ENCODE measurements around the gene HIRA.

The HIRA gene

DNA sequence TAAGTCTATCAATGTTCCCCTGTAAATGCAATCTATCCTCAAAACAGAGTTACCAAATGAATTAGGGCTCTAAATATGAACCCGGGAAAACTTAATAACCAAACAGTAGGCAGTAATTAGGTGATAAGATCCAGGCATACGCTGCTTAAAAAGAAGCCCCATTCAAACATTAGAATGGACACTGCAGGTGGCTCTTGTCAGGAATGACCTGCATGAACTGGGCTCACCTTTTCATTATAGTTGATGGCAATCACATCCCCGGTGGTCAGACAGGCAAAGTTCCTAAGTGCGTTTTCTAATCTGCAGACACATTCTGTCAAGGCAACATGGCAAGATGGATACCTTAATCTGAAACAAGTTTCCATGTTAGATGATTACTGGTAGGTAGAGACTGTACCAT lies 33.4 kb upstream of the HIRA start:
- no peak overlapping the region for H3K27ac ChIP-seq (ENCODE audit: low read depth, low read length)
- TF ChIP-seq, protein P1, sequence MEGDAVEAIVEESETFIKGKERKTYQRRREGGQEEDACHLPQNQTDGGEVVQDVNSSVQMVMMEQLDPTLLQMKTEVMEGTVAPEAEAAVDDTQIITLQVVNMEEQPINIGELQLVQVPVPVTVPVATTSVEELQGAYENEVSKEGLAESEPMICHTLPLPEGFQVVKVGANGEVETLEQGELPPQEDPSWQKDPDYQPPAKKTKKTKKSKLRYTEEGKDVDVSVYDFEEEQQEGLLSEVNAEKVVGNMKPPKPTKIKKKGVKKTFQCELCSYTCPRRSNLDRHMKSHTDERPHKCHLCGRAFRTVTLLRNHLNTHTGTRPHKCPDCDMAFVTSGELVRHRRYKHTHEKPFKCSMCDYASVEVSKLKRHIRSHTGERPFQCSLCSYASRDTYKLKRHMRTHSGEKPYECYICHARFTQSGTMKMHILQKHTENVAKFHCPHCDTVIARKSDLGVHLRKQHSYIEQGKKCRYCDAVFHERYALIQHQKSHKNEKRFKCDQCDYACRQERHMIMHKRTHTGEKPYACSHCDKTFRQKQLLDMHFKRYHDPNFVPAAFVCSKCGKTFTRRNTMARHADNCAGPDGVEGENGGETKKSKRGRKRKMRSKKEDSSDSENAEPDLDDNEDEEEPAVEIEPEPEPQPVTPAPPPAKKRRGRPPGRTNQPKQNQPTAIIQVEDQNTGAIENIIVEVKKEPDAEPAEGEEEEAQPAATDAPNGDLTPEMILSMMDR (IDR thresholded peaks at IDR 0.05; ENCODE audit: low read depth, low read length, poor library complexity, severe bottlenecking) = no peak
- TF ChIP-seq EZH2phosphoT487 (IDR thresholded peaks at IDR 0.05; ENCODE audit: borderline replicate concordance, low read length) = no peak
- no peaks in the 10 kb centered on the region for H4K20me1 ChIP-seq (ENCODE audit: control insufficient read depth, insufficient read depth, low read depth, low read length)
- no peak overlapping the region for H3K4me3 ChIP-seq (ENCODE audit: low read length)
- no peaks in the 10 kb centered on the region for H3K27me3 ChIP-seq (ENCODE audit: control insufficient read depth, low read length)
- no peak overlapping the region for H3K4me2 ChIP-seq (ENCODE audit: low read length)
- H3K79me2 ChIP-seq (ENCODE audit: control insufficient read depth, low read length) = no peaks in the 10 kb centered on the region
- no peaks in the 10 kb centered on the region for H3K4me1 ChIP-seq (ENCODE audit: control insufficient read depth, low read length)
- peaks cover 85% of the 10 kb centered on the region for H3K36me3 ChIP-seq (ENCODE audit: control insufficient read depth, low read length)
- H3K9me3 ChIP-seq (ENCODE audit: control insufficient read depth, insufficient read depth, low read length) = no peaks in the 10 kb centered on the region
- H3K9me2 ChIP-seq (replicated peaks; ENCODE audit: control insufficient read depth, low read length) = no peaks in the 10 kb centered on the region
- no peaks in the 10 kb centered on the region for H3F3A ChIP-seq (ENCODE audit: control insufficient read depth, insufficient read depth)

DNA sequence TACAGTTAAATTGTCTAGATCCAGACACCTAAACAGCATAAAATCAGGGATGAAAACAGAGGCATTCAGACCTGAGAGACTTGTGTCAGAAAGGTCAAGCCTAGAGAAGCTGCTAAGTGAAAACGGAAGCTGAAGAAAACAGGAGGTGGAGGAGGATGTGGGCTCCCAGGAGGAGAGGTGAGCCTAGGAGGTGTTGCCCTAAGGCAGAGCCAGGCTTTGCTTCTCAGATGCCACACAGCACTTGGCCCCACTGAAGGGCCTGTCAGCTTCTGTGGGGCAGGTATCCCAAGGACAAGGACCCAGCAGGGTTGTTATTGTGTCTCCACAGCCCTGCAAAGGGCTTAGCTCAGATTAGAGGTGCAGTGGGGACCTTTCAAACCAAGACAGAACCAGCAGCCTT lies 33.0 kb upstream of the HIRA start:
- Histone ChIP-seq H3K27me3 (ENCODE audit: control insufficient read depth, low read length) (no peaks in the 10 kb centered on the region), H3K4me1 (ENCODE audit: control insufficient read depth, low read length) (no peaks in the 10 kb centered on the region), H3K4me2 (ENCODE audit: low read length) (no peak overlapping the region), H3F3A (ENCODE audit: control insufficient read depth, insufficient read depth) (no peaks in the 10 kb centered on the region), H3K9me3 (ENCODE audit: control insufficient read depth, insufficient read depth, low read length) (no peaks in the 10 kb centered on the region), H4K20me1 (ENCODE audit: control insufficient read depth, insufficient read depth, low read depth, low read length) (no peaks in the 10 kb centered on the region), H3K79me2 (ENCODE audit: control insufficient read depth, low read length) (no peaks in the 10 kb centered on the region), H3K27ac (ENCODE audit: low read depth, low read length) (no peak overlapping the region), H3K36me3 (ENCODE audit: control insufficient read depth, low read length) (peaks cover 81% of the 10 kb centered on the region), H3K4me3 (ENCODE audit: low read length) (no peak overlapping the region), H3K9me2 (replicated peaks; ENCODE audit: control insufficient read depth, low read length) (no peaks in the 10 kb centered on the region)
- no peak for TF ChIP-seq EZH2phosphoT487 (IDR thresholded peaks at IDR 0.05; ENCODE audit: borderline replicate concordance, low read length)
- TF ChIP-seq, protein P1 (IDR thresholded peaks at IDR 0.05; ENCODE audit: low read depth, low read length, poor library complexity, severe bottlenecking) = no peak

DNA sequence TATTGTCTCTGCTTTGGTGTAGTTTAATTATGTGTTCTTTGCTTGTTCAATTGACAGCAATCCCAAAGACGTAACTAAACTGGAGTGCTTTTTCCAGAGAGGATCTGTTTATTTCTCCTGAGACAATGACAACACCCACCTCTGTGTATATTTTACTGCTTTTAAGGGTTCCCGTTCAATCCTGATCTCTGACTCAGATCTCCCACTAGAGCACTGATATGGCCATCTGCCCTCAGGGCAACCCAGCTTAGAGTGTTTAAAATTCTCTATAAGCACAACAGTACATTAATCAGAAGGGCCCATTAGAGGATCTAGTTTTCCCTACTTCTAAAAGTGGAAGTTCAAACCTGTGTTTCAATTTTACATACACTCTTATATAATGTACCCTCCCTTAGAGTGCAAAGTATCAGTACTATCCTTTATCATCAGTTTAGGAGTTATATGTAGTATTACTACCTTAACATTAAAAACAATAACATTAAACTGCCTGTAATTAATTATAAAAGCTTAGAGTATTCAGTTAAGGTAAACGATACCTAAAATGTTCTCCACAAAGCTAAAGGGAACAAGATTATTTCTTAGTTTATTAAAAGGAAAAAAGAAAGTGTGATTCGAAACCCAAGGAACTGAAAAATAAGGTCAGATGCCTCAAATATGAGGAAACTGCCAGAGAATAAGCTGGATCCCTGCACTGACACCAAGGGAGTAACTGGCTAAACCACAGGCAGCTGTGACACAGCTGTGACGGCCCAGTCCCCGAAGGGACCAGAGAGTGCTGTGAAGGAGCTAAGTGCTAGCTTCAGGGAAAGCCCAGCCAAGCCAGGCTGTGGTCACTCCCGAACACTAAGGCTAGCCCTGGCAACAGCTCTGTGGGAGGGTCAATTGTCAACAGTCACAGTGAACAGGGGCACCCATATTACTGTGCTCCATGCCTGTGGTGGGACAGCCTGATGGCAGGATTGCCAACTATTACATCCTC lies 32.2 kb upstream of the HIRA start:
- Histone ChIP-seq H3K4me1 (ENCODE audit: control insufficient read depth, low read length) (no peaks in the 10 kb centered on the region), H3K4me3 (ENCODE audit: low read length) (no peak overlapping the region), H3K4me2 (ENCODE audit: low read length) (no peak overlapping the region), H3K27ac (ENCODE audit: low read depth, low read length) (no peak overlapping the region), H3K9me2 (replicated peaks; ENCODE audit: control insufficient read depth, low read length) (no peaks in the 10 kb centered on the region), H4K20me1 (ENCODE audit: control insufficient read depth, insufficient read depth, low read depth, low read length) (no peaks in the 10 kb centered on the region), H3F3A (ENCODE audit: control insufficient read depth, insufficient read depth) (no peaks in the 10 kb centered on the region), H3K36me3 (ENCODE audit: control insufficient read depth, low read length) (peaks cover 75% of the 10 kb centered on the region), H3K9me3 (ENCODE audit: control insufficient read depth, insufficient read depth, low read length) (no peaks in the 10 kb centered on the region), H3K79me2 (ENCODE audit: control insufficient read depth, low read length) (no peaks in the 10 kb centered on the region), H3K27me3 (ENCODE audit: control insufficient read depth, low read length) (no peaks in the 10 kb centered on the region)
- TF ChIP-seq EZH2phosphoT487 (IDR thresholded peaks at IDR 0.05; ENCODE audit: borderline replicate concordance, low read length) = no peak
- TF ChIP-seq, protein P1 (IDR thresholded peaks at IDR 0.05; ENCODE audit: low read depth, low read length, poor library complexity, severe bottlenecking) = no peak

Measured in DOHH2 (cell line).